Fibroblast of lung (primary cell): ENCODE data around the gene ENDOD1.

Experiments
- CTCF ChIP-seq, 2 donors: IDR thresholded peaks in 1 of 2; conservative IDR thresholded peaks in 1 of 2; 1 replicate in 1 of 2; 2 replicates in 1 of 2; pipeline ENCODE4 v1.5.1; 2011 to 2012; ENCODE audit warnings: low read length in 2 of 2, control low read depth in 1 of 2, inconsistent platforms in 1 of 2, low read depth in 1 of 2, mild to moderate bottlenecking in 1 of 2
- EZH2 ChIP-seq: IDR thresholded peaks from 2 replicates; pipeline ENCODE4 v1.5.1; 2012; ENCODE audit warnings: low read length, control low read depth, mild to moderate bottlenecking; ENCODE audit errors: missing control alignments

GRCh38 chr11:95050595-95051202 is 38.9 kb upstream of the ENDOD1 start:
- TF ChIP-seq CTCF (conservative IDR thresholded peaks at IDR 0.05 in 1 of 2, IDR thresholded peaks at IDR 0.05 in 1 of 2; ENCODE audit: low read depth in 1 of 2, low read length in 2 of 2) (no peak), EZH2 (no peak)
